ENCODE results near the gene PRKCH. TPM values are rescaled to one million over a fixed set of nuclear protein-coding genes. Genes with fewer than 3 reads are reported as not detected.
A peak's percentile ranks its signal among the peaks of the same experiment; 100 is the strongest.

The PRKCH gene
- total RNA-seq, 1 donor from 2014 or later, result 18.4 TPM

- no peak for TF ChIP-seq CTCF (IDR thresholded peaks at IDR 0.05; ENCODE audit: borderline replicate concordance)
- peak overlapping the region; percentile 49 for H3K27ac ChIP-seq (replicated peaks)
- H3K9me3 ChIP-seq (replicated peaks), result no peaks in the 10 kb centered on the region
- peaks cover 78% of the 10 kb centered on the region for H3K4me1 ChIP-seq
- intact Hi-C loops (cut with micrococcal nuclease), result no loop called here
- no peaks in the 10 kb centered on the region for H3K36me3 ChIP-seq
- DNase-seq, result no peak
- no peaks in the 10 kb centered on the region for H3K27me3 ChIP-seq (ENCODE audit: low read depth)
- no peak overlapping the region for H3K4me3 ChIP-seq
Measured at GRCh38 chr14:61334197-61334701, 12.9 kb downstream of the PRKCH start.

GRCh38 chr14:61335049-61335448, 13.7 kb downstream of the PRKCH start:
- intact Hi-C loops (cut with micrococcal nuclease), result no loop called here
- Histone ChIP-seq H3K27me3 (ENCODE audit: low read depth) (no peaks in the 10 kb centered on the region), H3K4me3 (no peak overlapping the region), H3K9me3 (replicated peaks) (no peaks in the 10 kb centered on the region), H3K36me3 (no peaks in the 10 kb centered on the region), H3K4me1 (peaks cover 70% of the 10 kb centered on the region), H3K27ac (replicated peaks) (peak overlapping the region; percentile 49)
- DNase-seq, result no peak
- no peak for TF ChIP-seq CTCF (IDR thresholded peaks at IDR 0.05; ENCODE audit: borderline replicate concordance)

- intact Hi-C loops (cut with micrococcal nuclease), result no loop called here
- H3K4me1 ChIP-seq, result peaks cover 67% of the 10 kb centered on the region
- no peak for DNase-seq
- no peaks in the 10 kb centered on the region for H3K36me3 ChIP-seq
- no peaks in the 10 kb centered on the region for H3K9me3 ChIP-seq (replicated peaks)
- H3K4me3 ChIP-seq, result no peak overlapping the region
- H3K27ac ChIP-seq (replicated peaks), result peak overlapping the region; percentile 49
- TF ChIP-seq CTCF (IDR thresholded peaks at IDR 0.05; ENCODE audit: borderline replicate concordance), result no peak
- no peaks in the 10 kb centered on the region for H3K27me3 ChIP-seq (ENCODE audit: low read depth)
Measured at GRCh38 chr14:61335671-61336275, 14.4 kb downstream of the PRKCH start.

GRCh38 chr14:61337893-61338292, 16.5 kb downstream of the PRKCH start:
- DNase-seq, result no peak
- Histone ChIP-seq H3K27me3 (ENCODE audit: low read depth) (no peaks in the 10 kb centered on the region), H3K4me1 (peaks cover 73% of the 10 kb centered on the region), H3K36me3 (no peaks in the 10 kb centered on the region), H3K9me3 (replicated peaks) (no peaks in the 10 kb centered on the region), H3K27ac (replicated peaks) (peak overlapping the region; percentile 37), H3K4me3 (no peak overlapping the region)
- TF ChIP-seq CTCF (IDR thresholded peaks at IDR 0.05; ENCODE audit: borderline replicate concordance), result no peak
- intact Hi-C loops (cut with micrococcal nuclease), result no loop called here

- intact Hi-C loops (cut with micrococcal nuclease), result no loop called here
- no peak for DNase-seq
- Histone ChIP-seq H3K27ac (replicated peaks) (peak overlapping the region; percentile 37), H3K9me3 (replicated peaks) (no peaks in the 10 kb centered on the region), H3K4me1 (peaks cover 72% of the 10 kb centered on the region), H3K36me3 (no peaks in the 10 kb centered on the region), H3K27me3 (ENCODE audit: low read depth) (no peaks in the 10 kb centered on the region), H3K4me3 (no peak overlapping the region)
- no peak for TF ChIP-seq CTCF (IDR thresholded peaks at IDR 0.05; ENCODE audit: borderline replicate concordance)
Measured at GRCh38 chr14:61338457-61338856, 17.1 kb downstream of the PRKCH start.

All from left ventricle myocardium inferior (tissue), 1 donor.